Uterus (tissue), 2 donors: Measurements from ENCODE around the gene PMPCA.

Experiments
- CTCF ChIP-seq, 4 experiments: fragments of 200-600 bp in 2 of 4; fragments of 450-650 bp in 2 of 4; sonication (generic) in 2 of 4; IDR thresholded peaks; one replicate each; pipeline ENCODE4 v1.5.1; 2016 to 2019; ENCODE audit warnings: antibody characterized with exemption in 4 of 4, mild to moderate bottlenecking in 2 of 4, moderate library complexity in 1 of 4
- POLR2A ChIP-seq, 2 donors: fragments of 450-650 bp; IDR thresholded peaks; one replicate each; pipeline ENCODE4 v1.6.1; 2016; ENCODE audit warnings: antibody characterized with exemption in 2 of 2, mild to moderate bottlenecking in 1 of 2, moderate library complexity in 1 of 2

DNA sequence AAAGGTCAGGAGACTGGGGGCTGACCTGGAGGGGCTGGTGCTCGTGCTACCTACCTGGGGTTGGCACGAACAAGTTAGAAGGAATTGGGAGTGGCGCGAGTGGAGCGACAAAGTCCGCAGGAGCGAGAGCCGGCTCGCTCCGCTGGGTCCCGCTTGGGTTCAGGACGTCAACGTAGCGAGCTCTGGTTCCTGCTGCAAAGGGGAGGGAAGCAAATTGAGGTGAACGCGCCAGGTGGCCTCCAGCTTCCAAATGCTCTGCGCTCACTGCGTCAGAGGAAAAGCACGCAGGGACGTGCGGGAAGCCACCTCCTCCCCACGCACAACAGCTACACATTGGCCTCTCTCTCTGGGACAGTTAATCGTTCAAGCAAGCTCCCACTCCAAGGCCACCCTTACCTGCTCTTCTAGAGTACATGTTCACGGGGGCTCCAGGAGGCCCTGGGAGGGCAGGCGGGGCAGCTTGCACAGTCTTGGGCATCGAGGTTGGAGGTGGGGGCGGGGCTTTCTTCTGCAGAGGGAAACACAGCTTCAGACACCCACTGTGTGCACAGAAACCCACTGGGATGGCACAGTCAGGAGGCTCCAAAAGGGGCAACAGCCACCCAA, 36.8 kb downstream of the PMPCA start:
- TF ChIP-seq POLR2A (IDR thresholded peaks at IDR 0.05) (no peak), CTCF (IDR thresholded peaks at IDR 0.05) (no peak)
